ENCODE measurements around the gene ARHGDIA. TPM values are rescaled to one million over a fixed set of nuclear protein-coding genes. Genes with fewer than 3 reads are reported as not detected.

Gene ARHGDIA
- total RNA-seq, 4 donors from 2014 or later: 189 to 480 (median 323) TPM

DNA sequence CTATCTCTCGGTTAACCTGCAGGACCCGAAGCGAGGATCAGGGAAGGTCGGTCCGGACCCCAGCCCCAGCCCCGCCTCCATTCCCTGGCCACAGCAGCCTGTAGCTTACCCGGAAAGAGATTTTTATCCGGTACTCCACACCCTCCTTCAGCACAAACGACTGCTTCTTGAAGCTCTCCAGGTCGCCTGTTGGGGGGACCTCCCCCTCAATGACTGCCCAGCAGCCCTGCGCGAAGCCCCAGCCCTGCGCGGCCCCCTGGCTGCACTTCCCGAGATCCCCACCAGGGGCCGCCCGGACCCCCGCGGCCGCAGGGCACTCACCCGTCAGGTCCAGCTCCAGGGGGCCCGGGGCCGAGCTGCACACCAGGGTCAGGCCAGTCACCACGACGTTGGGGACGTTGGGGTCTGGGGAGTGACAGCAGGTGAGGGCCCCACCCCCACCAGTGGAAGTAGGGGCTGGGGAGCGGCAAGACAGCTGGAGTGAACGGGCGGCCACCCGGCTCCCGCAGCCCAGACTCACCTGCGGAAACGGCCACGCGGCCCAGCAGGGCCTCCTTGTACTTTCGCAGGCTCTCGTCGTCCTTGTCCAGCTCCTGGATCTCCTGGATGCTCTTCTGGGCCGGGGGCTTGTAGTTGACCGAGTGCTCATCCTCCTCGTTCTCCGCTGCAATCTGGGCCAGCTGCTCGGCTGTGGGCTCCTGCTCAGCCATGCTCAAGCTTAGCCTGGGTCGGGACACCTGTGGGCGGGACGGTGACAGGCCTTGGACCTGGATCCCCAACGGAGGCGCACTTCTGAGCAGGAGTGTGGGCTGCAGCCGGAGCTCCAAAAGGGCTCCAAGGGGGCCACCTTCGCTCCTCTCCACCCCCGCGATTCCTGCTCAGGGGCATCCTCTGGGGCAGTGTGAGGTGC lies 1.7 kb downstream of the ARHGDIA start:
- 35% methylated on average over 38 of the region's 52 CpGs; no CpG with 5 or more reads in 1 of the 2 donors for WGBS, 2 donors (ENCODE audit: low coverage in 1 of 2)
- peaks cover 0 to 4% (median 0%) of the 10 kb centered on the region in 4 donors for H3K36me3 ChIP-seq
- TF ChIP-seq, protein P1, sequence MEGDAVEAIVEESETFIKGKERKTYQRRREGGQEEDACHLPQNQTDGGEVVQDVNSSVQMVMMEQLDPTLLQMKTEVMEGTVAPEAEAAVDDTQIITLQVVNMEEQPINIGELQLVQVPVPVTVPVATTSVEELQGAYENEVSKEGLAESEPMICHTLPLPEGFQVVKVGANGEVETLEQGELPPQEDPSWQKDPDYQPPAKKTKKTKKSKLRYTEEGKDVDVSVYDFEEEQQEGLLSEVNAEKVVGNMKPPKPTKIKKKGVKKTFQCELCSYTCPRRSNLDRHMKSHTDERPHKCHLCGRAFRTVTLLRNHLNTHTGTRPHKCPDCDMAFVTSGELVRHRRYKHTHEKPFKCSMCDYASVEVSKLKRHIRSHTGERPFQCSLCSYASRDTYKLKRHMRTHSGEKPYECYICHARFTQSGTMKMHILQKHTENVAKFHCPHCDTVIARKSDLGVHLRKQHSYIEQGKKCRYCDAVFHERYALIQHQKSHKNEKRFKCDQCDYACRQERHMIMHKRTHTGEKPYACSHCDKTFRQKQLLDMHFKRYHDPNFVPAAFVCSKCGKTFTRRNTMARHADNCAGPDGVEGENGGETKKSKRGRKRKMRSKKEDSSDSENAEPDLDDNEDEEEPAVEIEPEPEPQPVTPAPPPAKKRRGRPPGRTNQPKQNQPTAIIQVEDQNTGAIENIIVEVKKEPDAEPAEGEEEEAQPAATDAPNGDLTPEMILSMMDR (IDR thresholded peaks at IDR 0.05): peak; percentile 88 to 92 (median 90)
- TF ChIP-seq EP300 (IDR thresholded peaks at IDR 0.05; ENCODE audit: low read depth): no peak

DNA sequence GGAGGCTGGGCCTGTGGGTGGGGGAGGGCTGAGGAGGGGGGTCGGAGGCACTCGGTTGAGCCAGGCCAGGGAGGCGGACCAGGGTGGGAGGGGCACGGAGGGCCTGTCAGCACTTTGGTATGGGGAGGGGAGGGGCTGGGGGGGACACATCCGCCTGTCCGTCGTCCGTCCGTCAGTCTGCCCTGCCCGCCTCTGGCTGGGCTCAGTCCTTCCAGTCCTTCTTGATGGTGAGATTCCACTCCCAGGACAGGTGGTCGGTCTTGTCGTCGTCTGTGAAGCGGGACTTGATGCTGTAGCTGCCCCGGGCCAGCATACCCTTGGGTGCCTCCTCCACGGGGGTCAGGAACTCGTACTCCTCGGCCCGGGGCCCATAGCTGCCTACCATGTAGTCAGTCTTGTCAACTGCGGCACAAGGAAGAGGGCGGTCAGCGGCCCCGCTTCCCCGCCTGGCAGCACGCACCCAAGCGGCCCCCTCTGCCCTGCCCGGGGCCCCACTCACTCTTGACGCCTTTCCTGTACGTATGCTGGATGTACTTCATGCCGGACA lies 2.4 kb downstream of the ARHGDIA start:
- no peaks in the 10 kb centered on the region for H3K9me3 ChIP-seq
- intact Hi-C loops (cut with DNase I; ENCODE audit: low total_unique reads): no loop called here
- H3K27me3 ChIP-seq: no peaks in the 10 kb centered on the region
- 60% methylated on average over 30 of the region's 30 CpGs; no CpG with 5 or more reads in 1 of the 2 donors for WGBS, 2 donors (ENCODE audit: low coverage in 1 of 2)
- TF ChIP-seq EP300 (IDR thresholded peaks at IDR 0.05; ENCODE audit: low read depth): no peak
- TF ChIP-seq, protein P1 (IDR thresholded peaks at IDR 0.05): no peak
- H3K36me3 ChIP-seq: peaks cover 0 to 4% (median 0%) of the 10 kb centered on the region in 4 donors
- peak overlapping the region; percentile 96 to 100 (median 98) for H3K27ac ChIP-seq
- in situ Hi-C loops (cut with MboI; ENCODE audit: low pct_ligation_motif_present in 1 of 4, low pct_unique_long_range_greater_than_20kb in 1 of 4, low sequenced_read_pairs in 3 of 4): no loop called here
- DNase-seq: peak; percentile 43
- peak overlapping the region in 1 of 4 donors; percentile 82 for H3K4me3 ChIP-seq
- H3K4me1 ChIP-seq: peaks cover 49 to 76% (median 63%) of the 10 kb centered on the region in 4 donors

More for the DNA sequence above, 1.7 kb downstream of the ARHGDIA start:
- H3K27ac ChIP-seq: peak overlapping the region; percentile 96 to 100 (median 98)
- H3K4me1 ChIP-seq: peaks cover 49 to 72% (median 62%) of the 10 kb centered on the region in 4 donors
- H3K9me3 ChIP-seq: no peaks in the 10 kb centered on the region
- intact Hi-C loops (cut with DNase I; ENCODE audit: low total_unique reads): no loop called here
- no peaks in the 10 kb centered on the region for H3K27me3 ChIP-seq
- peak; percentile 42 for DNase-seq
- in situ Hi-C loops (cut with MboI; ENCODE audit: low pct_ligation_motif_present in 1 of 4, low pct_unique_long_range_greater_than_20kb in 1 of 4, low sequenced_read_pairs in 3 of 4): no loop called here
- H3K4me3 ChIP-seq: peak overlapping the region; percentile 71 to 86 (median 84)

DNA sequence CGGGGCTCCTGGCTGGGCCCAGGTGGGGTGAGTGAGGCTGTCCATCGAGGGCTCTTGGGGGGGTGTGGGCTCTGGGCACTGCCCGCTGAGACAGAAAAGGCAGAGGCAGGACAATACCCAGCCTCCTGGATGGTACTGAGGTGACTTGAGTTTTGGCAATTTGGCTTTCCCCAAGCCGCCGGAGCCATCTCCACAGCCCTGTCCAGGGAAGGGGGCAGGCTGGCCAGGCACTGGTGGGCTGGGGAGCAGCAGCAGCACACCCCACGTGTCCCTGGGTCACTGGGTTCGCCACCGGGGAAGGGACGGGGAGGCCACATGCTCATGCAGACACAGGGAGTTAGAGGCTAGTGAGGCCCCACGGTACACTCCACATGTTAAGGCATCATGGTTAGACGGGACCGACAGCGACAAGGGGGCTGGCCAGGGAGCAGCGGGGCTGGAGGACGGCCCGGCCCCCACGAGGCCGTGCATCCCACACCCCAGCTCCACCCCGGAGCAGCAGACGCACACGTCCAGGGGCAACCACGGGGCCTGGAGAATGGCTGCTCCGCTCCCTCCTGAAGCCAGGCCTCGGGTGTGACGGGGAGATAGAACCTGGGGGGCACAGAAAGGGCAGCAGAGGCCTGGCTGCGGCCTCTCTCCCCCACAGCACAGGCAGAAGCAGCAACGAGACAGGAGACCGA lies 3.0 kb downstream of the ARHGDIA start:
- H3K4me3 ChIP-seq: no peak overlapping the region
- peak; percentile 33 for DNase-seq

More for the DNA sequence above, 3.0 kb downstream of the ARHGDIA start:
- Histone ChIP-seq H3K27ac (peak overlapping the region; percentile 96 to 100 (median 98)), H3K4me1 (peaks cover 49 to 83% (median 65%) of the 10 kb centered on the region in 4 donors), H3K27me3 (no peaks in the 10 kb centered on the region), H3K9me3 (no peaks in the 10 kb centered on the region), H3K36me3 (peaks cover 0 to 4% (median 0%) of the 10 kb centered on the region in 4 donors)
- intact Hi-C loops (cut with DNase I; ENCODE audit: low total_unique reads): no loop called here
- in situ Hi-C loops (cut with MboI; ENCODE audit: low pct_ligation_motif_present in 1 of 4, low pct_unique_long_range_greater_than_20kb in 1 of 4, low sequenced_read_pairs in 3 of 4): no loop called here
- WGBS, 2 donors (ENCODE audit: low coverage in 1 of 2): 54% methylated on average over 28 of the region's 28 CpGs; no CpG with 5 or more reads in 1 of the 2 donors
- TF ChIP-seq POLR2AphosphoS5 (IDR thresholded peaks at IDR 0.05) (peak in 2 of 3 donors; percentile 21 to 25), EP300 (IDR thresholded peaks at IDR 0.05; ENCODE audit: low read depth) (no peak), POLR2A (IDR thresholded peaks at IDR 0.05) (peak; percentile 14)
- TF ChIP-seq, protein P1 (IDR thresholded peaks at IDR 0.05): no peak
